ENCODE measurements around the gene FAM180B. TPM values are rescaled to one million over a fixed set of nuclear protein-coding genes. Genes with fewer than 3 reads are reported as not detected.

FAM180B gene
- total RNA-seq, 1 donor from 2014 or later, result 0.99 TPM

GRCh38 chr11:47569646-47570045 lies 16.8 kb upstream of the FAM180B start:
- DNase-seq, result no peak

DNA sequence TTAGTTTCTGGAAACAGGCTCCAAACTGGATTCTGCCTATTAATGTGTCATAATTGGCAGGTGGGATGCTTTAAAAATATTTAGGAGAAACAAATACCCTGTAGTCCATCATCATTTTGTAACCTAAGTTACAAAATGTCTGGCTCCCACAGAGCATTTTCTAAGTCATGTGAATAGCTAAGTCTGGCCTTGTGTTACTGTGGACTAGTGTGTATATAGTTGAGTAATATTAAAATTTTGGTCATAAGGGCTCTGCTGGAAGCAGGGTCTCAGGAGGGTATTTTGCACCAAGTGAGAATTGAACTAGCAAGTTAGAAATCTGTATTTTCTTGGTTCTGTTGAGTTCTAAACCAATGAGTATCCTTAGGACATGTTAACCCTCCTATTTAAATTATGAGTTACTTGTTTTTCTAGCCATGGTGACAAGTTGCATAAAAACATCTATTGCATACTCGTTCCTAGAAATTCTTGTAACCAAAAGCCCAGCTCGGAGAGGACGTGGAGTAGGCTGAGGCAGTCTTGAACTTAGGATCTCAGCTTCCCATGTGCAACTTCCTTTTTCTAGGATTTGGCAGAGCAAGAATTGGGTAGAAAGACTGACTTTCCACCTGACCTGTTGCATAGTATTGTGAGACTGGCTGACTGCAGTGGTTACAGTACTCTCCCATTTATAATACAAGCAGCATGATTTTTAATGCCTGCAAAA lies 15.7 kb upstream of the FAM180B start:
- DNase-seq, result no peak

DNA sequence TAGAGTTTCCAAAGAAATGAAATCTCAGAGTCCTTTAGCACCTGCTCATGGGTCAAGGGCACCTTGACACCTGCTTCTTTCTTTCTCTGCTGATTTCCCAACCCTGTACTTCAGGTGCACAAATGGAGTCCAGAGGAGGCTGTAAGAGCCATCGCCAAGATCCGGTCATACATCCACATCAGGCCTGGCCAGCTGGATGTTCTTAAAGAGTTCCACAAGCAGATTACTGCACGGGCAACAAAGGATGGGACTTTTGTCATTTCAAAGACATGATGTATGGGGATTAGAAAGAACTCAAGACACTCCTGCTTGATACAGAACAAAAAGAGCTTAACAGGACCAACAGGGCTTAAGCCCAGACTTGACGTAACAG lies 15.1 kb upstream of the FAM180B start:
- no peak for DNase-seq

- DNase-seq, result no peak
Observed at GRCh38 chr11:47571895-47572294, 14.6 kb upstream of the FAM180B start.

DNA sequence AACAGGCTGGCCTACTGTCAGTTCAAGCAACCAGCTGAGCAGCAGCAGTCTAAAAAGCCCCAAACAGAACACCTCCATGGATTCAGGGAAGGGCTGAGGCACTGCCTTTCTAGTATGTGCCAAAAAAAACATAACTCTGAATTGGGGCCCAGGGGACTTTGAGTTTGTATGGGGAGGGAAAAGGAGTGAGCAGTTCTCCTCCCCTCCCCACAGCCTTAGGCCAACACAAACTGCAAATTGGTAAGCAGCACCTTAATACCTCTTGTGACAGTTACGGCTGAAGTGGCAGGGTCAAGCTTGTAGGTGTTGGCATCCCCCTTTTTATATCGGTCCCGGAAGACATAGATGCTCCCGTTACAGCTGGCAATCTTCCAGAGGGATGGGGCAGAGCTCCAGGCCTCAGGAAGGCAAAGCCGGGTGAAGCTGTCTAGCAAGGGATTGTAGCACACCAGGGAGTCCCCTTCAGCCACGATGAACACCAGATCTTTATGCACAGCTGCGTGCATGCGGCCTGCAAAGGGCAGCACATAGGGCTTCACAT lies 13.7 kb upstream of the FAM180B start:
- DNase-seq, result no peak

- DNase-seq, result no peak
Observed at GRCh38 chr11:47573321-47573720, 13.2 kb upstream of the FAM180B start.

DNA sequence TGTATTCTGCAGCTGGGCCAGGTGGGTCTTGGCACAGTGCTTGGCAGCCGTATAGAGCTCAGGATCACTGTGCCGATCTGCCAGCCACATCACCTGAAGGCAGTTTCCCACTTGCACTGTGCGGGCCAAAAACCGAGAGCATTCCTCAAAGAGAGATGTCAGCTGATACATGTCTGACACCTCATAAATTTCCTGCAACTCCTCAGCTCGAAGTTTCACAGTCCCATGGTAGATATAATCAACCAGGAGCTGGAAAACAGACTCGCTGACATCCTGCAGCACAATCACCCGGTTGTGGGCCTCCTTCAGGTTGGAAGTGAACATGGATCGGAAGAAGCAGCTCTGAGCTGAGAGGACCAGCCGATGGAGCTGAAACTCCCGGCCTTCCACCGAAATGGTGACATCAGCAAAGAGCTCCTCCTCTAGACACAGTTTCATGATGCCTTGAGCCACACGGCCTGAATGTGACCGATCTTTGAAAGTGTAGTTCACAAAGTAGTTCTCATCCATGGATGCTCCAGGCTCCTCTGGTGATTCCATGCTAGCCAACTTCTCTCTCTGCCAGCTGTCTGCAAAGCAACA lies 8.9 kb upstream of the FAM180B start:
- DNase-seq, result no peak

GRCh38 chr11:47578524-47579494 lies 7.7 kb upstream of the FAM180B start, which contains the start of the genes KBTBD4 and NDUFS3:
Gene KBTBD4, minus strand, starts transcription at chr11:47578970. Its CDS starts 19 bp downstream, at chr11:47578951.
Gene NDUFS3, plus strand, starts transcription at chr11:47579074. Its CDS starts 18 bp downstream, at chr11:47579092.
- DNase-seq, result peak; percentile 96

- no peak for DNase-seq
Observed at GRCh38 chr11:47583844-47584243, 2.6 kb upstream of the FAM180B start.

GRCh38 chr11:47587039-47587716 lies 700 bp downstream of the FAM180B start:
- DNase-seq, result no peak

DNA sequence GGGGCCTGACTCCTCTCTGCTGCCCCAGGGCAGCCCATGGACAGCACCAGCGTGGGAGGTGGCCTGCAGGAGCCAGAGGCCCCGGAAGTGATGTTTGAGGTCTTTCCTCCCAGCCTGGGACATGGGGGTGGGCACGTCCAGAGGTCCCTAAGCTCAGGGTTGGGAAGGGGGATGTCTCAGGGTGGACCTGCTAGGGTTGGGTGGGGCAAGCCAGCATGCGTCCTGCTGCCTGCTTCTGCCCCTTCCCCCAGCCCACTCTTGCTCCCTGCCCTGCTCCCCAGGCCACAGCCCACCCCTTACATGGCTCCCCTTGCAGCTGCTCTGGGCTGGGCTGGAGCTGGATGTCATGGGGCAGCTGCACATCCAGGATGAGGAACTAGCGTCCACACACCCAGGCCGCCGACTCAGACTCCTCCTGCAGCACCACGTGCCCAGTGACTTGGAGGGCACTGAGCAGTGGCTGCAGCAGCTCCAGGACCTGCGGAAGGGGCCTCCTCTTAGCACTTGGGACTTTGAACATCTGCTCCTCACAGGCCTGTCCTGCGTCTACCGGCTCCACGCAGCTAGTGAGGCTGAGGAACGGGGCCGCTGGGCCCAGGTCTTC lies 1.3 kb downstream of the FAM180B start:
- no peak for DNase-seq

- DNase-seq, result no peak
Observed at GRCh38 chr11:47589118-47589517, 2.6 kb downstream of the FAM180B start.

DNA sequence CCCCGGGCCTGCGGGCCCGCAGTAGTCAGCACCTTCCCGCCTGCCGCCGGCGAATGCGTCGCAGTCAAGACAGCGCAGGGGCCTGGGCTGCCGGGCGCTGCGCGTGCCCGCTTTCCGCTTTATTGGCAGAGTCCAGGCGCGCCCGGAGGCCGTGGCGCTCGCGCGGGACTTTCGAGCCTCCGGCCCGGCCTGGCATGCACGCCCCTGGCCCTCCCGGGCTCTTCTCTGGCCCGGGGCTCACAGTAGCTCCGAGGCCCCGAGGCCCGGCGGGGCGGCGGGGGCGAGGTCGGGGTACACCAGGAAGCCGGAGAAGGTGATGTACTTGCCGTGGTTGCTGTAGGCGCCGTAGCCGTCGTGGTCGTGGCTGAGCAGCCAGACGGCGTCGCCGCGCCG lies 3.1 kb downstream of the FAM180B start:
- no peak for DNase-seq

GRCh38 chr11:47589977-47590861 lies 3.7 kb downstream of the FAM180B start:
- DNase-seq, result peak; percentile 30

DNA sequence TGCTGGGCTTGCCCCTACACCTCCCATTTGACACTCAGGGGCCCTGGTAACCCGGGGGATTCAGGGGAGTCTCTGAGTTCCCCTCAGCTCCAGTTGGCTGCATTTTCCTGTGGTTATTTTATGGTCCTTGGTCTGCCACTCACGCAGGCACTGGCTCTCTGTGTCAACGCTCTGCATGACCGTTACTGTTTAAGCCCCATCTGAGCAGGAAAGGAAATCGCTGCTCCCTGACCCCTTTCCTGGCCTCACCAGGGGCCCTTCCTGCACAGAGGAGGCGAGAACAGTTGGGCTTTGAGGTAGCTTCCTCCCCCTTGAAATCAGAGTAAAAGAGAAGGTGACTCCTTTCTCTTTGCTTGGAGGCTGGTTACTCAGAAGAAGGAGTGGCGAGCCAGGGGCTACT lies 5.3 kb downstream of the FAM180B start:
- no peak for DNase-seq

GRCh38 chr11:47592251-47592650 lies 5.8 kb downstream of the FAM180B start:
- DNase-seq, result no peak

GRCh38 chr11:47592970-47593369 lies 6.5 kb downstream of the FAM180B start:
- DNase-seq, result no peak

- DNase-seq, result no peak
Observed at GRCh38 chr11:47593492-47593933, 7.0 kb downstream of the FAM180B start.

DNA sequence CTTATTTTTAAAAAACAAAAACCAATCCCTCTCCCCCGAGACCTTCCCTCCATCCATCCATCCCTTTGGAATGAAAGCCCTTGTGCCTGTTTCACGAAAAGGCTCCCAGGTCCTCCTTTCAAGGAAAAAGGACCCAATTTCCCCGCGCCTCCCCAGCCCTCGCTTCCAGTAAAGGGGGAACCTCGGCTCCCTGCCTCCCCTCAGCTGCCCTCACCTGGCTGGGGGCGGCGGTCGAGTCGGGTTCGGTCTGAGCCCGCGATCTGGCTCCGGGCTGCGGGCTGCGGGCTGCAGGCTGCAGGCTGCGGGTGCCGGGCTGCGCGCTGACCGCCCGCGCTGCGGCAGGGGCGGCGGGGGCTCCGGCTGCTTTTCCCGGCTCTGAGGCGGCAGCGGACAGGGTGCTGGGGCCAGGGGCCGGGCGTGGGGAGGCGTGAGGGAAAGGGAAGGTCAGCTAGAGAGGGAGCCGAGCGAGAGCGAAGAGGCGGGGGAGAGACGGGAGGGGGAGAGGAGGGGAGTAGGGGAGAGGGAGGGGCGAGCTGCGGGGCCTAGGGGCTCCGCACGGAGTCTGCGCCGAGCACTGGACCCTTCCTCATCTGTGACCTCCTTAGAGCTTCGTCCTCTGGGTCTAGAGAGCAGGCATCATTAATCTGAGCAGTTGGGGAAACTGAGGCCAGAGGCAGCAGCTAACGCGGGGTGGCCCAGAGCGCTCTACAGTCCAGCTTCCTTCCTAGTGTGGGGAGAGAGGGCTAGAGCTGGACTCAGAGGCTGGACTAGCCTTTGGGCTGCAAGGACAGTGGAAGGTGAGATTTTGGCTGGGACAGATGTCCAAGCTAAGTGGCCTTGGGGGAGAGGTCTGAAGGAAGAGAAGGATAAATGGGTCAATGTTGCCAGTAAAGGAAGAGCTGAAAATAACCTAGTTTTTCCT lies 7.7 kb downstream of the FAM180B start, which contains the start of gene C1QTNF4:
TSS of gene C1QTNF4 (minus strand) at position 478 of the 922 bp plus-strand sequence. CDS start 3,601 bp downstream, outside the sequence.
- no peak for DNase-seq
